ENCODE results near the gene TMC3. TPM values are rescaled to one million over a fixed set of nuclear protein-coding genes. Genes with fewer than 3 reads are reported as not detected.
A peak's percentile ranks its signal among the peaks of the same experiment; 100 is the strongest.

TMC3 gene
- total RNA-seq, 3 donors from 2014 or later = 0.95 TPM; not detected in 2

- TF ChIP-seq, protein P1, sequence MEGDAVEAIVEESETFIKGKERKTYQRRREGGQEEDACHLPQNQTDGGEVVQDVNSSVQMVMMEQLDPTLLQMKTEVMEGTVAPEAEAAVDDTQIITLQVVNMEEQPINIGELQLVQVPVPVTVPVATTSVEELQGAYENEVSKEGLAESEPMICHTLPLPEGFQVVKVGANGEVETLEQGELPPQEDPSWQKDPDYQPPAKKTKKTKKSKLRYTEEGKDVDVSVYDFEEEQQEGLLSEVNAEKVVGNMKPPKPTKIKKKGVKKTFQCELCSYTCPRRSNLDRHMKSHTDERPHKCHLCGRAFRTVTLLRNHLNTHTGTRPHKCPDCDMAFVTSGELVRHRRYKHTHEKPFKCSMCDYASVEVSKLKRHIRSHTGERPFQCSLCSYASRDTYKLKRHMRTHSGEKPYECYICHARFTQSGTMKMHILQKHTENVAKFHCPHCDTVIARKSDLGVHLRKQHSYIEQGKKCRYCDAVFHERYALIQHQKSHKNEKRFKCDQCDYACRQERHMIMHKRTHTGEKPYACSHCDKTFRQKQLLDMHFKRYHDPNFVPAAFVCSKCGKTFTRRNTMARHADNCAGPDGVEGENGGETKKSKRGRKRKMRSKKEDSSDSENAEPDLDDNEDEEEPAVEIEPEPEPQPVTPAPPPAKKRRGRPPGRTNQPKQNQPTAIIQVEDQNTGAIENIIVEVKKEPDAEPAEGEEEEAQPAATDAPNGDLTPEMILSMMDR (IDR thresholded peaks at IDR 0.05) = no peak
- Histone ChIP-seq H3K9me3 (no peaks in the 10 kb centered on the region), H3K4me1 (ENCODE audit: low read depth) (peaks cover 5% of the 10 kb centered on the region), H3K4me3 (no peak overlapping the region), H3K36me3 (ENCODE audit: low read depth) (no peaks in the 10 kb centered on the region)
- peak; percentile 67 for ATAC-seq
- intact Hi-C loops (cut with DNase I, micrococcal nuclease) = no loop called here
- peak in 2 of 3 donors; percentile 46 to 78 for DNase-seq
Measured at GRCh38 chr15:81301815-81302399, 72.1 kb downstream of the TMC3 start.

DNA sequence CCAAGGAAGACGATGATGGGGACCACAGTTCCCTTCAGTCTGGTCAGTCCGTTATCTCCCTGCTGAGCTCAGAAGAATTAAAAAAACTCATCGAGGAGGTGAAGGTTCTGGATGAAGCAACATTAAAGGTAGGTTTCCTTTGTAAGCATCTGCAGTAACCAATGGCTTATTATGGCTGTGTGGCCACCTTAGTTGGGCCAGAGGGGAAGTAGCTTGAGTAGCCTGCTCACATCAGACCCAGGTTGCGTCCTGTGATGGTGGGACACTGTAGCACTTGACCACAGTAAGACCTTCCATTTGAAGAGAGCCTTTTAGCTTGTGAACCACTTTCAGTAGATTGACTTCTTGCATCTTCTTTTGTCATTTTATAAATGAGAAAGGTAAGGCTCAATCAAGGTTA, 72.6 kb downstream of the TMC3 start:
- DNase-seq (no peak), ATAC-seq (no peak)
- intact Hi-C loops (cut with DNase I, micrococcal nuclease) = no loop called here
- Histone ChIP-seq H3K4me1 (ENCODE audit: low read depth) (peaks cover 5% of the 10 kb centered on the region), H3K4me3 (no peak overlapping the region), H3K9me3 (no peaks in the 10 kb centered on the region), H3K36me3 (ENCODE audit: low read depth) (no peaks in the 10 kb centered on the region)
- TF ChIP-seq, protein P1 (IDR thresholded peaks at IDR 0.05) = no peak

- peaks cover 5% of the 10 kb centered on the region for H3K4me1 ChIP-seq (ENCODE audit: low read depth)
- ATAC-seq = no peak
- no peaks in the 10 kb centered on the region for H3K36me3 ChIP-seq (ENCODE audit: low read depth)
- TF ChIP-seq, protein P1 (IDR thresholded peaks at IDR 0.05) = no peak
- H3K9me3 ChIP-seq = no peaks in the 10 kb centered on the region
- no peak for DNase-seq
- no peak overlapping the region for H3K4me3 ChIP-seq
- intact Hi-C loops (cut with DNase I, micrococcal nuclease) = no loop called here
Measured at GRCh38 chr15:81299630-81300273, 74.3 kb downstream of the TMC3 start.

- Histone ChIP-seq H3K4me1 (ENCODE audit: low read depth) (peaks cover 5% of the 10 kb centered on the region), H3K4me3 (no peak overlapping the region), H3K36me3 (ENCODE audit: low read depth) (no peaks in the 10 kb centered on the region), H3K9me3 (no peaks in the 10 kb centered on the region)
- intact Hi-C loops (cut with DNase I, micrococcal nuclease) = no loop called here
- TF ChIP-seq, protein P1 (IDR thresholded peaks at IDR 0.05) = no peak
- DNase-seq (no peak), ATAC-seq (no peak)
Measured at GRCh38 chr15:81299156-81299555, 74.9 kb downstream of the TMC3 start.

DNA sequence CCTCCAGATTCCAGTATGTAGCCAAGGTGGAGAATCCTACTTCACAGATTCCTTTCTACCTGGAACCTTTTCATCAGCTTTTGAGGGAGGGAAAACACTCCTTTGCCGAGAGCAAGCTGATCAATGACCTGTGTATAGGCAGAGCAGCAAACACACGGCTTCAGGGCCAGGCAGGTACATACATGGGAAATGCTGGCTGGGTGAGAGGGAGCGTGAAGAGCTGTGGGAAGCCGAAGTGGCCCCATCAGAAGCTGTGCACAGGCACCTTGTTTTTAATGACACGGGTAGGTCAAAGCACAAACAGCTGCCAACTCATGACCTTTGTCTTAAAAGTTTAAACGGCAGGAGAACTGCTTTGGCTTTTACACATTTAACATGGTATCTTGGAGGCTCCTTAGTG, 75.4 kb downstream of the TMC3 start:
- DNase-seq (no peak), ATAC-seq (no peak)
- H3K36me3 ChIP-seq (ENCODE audit: low read depth) = no peaks in the 10 kb centered on the region
- TF ChIP-seq, protein P1 (IDR thresholded peaks at IDR 0.05) = no peak
- H3K4me1 ChIP-seq (ENCODE audit: low read depth) = peaks cover 2% of the 10 kb centered on the region
- intact Hi-C loops (cut with DNase I, micrococcal nuclease) = no loop called here
- no peaks in the 10 kb centered on the region for H3K9me3 ChIP-seq
- H3K4me3 ChIP-seq = no peak overlapping the region

All from mucosa of descending colon (tissue), 3 donors.